ENCODE data around the gene UBE2L5.

Gene UBE2L5

DNA sequence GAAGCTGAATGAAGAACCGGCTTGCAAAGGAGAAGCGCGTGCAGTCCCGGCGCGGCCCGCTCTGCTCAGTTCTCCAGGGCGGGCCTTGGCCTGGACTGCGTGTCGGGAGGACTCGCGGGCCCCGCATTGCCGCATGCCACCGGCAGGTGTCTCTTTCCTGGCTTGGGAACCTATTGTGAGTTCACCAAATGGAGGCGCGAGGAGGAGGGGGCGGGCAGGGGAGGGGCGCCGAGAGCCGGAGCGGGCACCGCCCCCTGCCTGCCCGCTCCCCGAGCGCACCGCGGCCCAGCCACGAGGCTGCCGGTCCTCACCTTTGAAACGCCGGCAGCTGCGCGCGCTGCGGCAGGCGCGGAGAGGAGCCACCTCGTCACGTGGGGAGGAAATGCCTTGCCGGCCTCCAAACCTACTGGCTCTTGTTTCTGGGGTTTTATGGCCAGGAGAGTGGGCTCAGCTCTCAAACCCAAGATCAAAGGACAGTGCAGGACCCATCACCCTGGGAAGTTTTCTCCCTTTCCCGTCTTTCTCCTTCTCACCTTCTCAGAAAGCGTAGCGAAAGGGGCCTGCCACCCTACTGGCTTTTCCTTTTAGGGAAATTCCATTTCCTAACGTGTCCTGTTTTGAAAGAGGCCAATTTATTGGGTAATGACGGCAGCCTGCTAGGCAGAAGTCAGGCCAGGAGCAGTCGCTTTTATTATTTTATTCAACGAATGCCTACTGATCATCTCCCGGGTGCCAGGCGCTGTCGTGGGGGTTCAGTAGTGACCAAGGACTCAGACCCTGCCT is 13.8 kb upstream of the UBE2L5 start (continued):
- TF ChIP-seq, protein P1, sequence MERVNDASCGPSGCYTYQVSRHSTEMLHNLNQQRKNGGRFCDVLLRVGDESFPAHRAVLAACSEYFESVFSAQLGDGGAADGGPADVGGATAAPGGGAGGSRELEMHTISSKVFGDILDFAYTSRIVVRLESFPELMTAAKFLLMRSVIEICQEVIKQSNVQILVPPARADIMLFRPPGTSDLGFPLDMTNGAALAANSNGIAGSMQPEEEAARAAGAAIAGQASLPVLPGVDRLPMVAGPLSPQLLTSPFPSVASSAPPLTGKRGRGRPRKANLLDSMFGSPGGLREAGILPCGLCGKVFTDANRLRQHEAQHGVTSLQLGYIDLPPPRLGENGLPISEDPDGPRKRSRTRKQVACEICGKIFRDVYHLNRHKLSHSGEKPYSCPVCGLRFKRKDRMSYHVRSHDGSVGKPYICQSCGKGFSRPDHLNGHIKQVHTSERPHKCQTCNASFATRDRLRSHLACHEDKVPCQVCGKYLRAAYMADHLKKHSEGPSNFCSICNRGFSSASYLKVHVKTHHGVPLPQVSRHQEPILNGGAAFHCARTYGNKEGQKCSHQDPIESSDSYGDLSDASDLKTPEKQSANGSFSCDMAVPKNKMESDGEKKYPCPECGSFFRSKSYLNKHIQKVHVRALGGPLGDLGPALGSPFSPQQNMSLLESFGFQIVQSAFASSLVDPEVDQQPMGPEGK (tag by site-specific recombination; IDR thresholded peaks at IDR 0.05) = no peak; the same call in 1 of the 2 replicates
- no peak for TF ChIP-seq ZNF580 (tag by site-specific recombination; IDR thresholded peaks at IDR 0.05)

DNA sequence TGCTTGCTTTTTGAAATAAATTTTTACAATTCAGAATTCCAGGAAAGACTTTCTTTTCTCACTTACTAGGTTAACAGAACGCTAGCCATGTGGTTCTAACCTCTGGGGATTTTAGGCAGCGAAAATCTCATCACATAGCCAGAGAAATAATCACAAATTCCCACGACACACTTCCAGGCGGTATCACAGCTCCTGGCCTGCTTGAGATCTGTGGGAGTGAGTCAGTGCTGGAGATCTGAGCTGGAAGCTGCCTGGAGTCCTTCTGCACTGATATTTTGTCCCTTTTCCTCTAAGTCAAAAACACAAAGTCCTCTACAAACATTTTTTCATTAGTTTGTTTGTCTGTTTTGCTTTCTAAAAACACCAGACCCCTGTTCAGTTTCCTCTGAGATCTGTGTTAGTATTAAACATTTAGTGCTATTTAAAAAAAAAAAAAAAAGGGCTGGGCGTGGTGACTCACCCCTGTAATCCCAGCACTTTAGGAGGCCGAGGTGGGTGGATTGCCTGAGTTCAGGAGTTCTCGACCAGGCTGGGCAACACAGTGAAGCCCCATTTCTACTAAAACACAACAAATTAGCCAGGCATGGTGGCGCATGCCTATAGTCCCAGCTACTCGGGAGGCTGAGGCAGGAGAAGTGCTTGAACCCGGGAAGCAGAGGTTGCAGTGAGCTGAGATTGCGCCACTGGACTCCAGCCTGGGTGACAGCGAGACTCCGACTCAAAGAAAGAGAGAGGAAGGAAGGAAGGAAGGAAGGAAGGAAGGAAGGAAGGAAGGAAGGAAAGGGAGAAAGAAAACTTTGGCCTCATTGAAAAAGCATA is 12.2 kb upstream of the UBE2L5 start:
- H3K9me3 ChIP-seq (ENCODE audit: control insufficient read depth, insufficient read depth, low read depth, low read length) = no peaks in the 10 kb centered on the region
- H3K27ac ChIP-seq (ENCODE audit: extremely low read depth, low read depth, low read length) = no peak overlapping the region
- no peaks in the 10 kb centered on the region for H3K4me1 ChIP-seq (ENCODE audit: control insufficient read depth, insufficient read depth, low read length)
- H3K4me3 ChIP-seq (ENCODE audit: low read depth, low read length) = no peak overlapping the region
- CTCF ChIA-PET = no interaction called here
- H3K36me3 ChIP-seq (ENCODE audit: control insufficient read depth in 2 of 2, insufficient read depth in 1 of 2, low read length in 2 of 2) = no peaks in the 10 kb centered on the region
- POLR2A ChIA-PET = interaction anchor here (1.1 to 1.4 kb wide), 2 partner anchors 12 to 103 kb away, joined by 3 to 4 read pairs; partner anchors contain the start of genes KATNAL1 and UBE2L5
- TF ChIP-seq, protein P2, sequence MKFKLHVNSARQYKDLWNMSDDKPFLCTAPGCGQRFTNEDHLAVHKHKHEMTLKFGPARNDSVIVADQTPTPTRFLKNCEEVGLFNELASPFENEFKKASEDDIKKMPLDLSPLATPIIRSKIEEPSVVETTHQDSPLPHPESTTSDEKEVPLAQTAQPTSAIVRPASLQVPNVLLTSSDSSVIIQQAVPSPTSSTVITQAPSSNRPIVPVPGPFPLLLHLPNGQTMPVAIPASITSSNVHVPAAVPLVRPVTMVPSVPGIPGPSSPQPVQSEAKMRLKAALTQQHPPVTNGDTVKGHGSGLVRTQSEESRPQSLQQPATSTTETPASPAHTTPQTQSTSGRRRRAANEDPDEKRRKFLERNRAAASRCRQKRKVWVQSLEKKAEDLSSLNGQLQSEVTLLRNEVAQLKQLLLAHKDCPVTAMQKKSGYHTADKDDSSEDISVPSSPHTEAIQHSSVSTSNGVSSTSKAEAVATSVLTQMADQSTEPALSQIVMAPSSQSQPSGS (tag by site-specific recombination; IDR thresholded peaks at IDR 0.05; ENCODE audit: low read depth) = no peak
- TF ChIP-seq, protein P3, sequence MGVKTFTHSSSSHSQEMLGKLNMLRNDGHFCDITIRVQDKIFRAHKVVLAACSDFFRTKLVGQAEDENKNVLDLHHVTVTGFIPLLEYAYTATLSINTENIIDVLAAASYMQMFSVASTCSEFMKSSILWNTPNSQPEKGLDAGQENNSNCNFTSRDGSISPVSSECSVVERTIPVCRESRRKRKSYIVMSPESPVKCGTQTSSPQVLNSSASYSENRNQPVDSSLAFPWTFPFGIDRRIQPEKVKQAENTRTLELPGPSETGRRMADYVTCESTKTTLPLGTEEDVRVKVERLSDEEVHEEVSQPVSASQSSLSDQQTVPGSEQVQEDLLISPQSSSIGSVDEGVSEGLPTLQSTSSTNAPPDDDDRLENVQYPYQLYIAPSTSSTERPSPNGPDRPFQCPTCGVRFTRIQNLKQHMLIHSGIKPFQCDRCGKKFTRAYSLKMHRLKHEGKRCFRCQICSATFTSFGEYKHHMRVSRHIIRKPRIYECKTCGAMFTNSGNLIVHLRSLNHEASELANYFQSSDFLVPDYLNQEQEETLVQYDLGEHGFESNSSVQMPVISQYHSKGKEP (tag by site-specific recombination; IDR thresholded peaks at IDR 0.05) = no peak
- TF ChIP-seq KLF9 (tag by site-specific recombination; IDR thresholded peaks at IDR 0.05; ENCODE audit: low read depth) (no peak), ZNF19 (tag by site-specific recombination; IDR thresholded peaks at IDR 0.05; ENCODE audit: low read depth) (no peak), ZNF830 (tag by site-specific recombination; IDR thresholded peaks at IDR 0.05; ENCODE audit: low read depth) (no peak), ZNF626 (tag by site-specific recombination; IDR thresholded peaks at IDR 0.05) (no peak), ZNF600 (tag by site-specific recombination; IDR thresholded peaks at IDR 0.05) (no peak), ZNF660 (tag by site-specific recombination; IDR thresholded peaks at IDR 0.05) (no peak), ZNF366 (tag by site-specific recombination; conservative IDR thresholded peaks at IDR 0.05) (peak; percentile 87), ZNF112 (tag by site-specific recombination; IDR thresholded peaks at IDR 0.05) (no peak), HOXA7 (CRISPR knock-in tag; IDR thresholded peaks at IDR 0.05; ENCODE audit: borderline replicate concordance) (no peak), HIC1 (tag by site-specific recombination; IDR thresholded peaks at IDR 0.05) (0 out of 2 replicates have a peak, but pooled peaks have one; percentile 34), ZNF558 (tag by site-specific recombination; IDR thresholded peaks at IDR 0.05) (no peak)
- TF ChIP-seq, protein P4, sequence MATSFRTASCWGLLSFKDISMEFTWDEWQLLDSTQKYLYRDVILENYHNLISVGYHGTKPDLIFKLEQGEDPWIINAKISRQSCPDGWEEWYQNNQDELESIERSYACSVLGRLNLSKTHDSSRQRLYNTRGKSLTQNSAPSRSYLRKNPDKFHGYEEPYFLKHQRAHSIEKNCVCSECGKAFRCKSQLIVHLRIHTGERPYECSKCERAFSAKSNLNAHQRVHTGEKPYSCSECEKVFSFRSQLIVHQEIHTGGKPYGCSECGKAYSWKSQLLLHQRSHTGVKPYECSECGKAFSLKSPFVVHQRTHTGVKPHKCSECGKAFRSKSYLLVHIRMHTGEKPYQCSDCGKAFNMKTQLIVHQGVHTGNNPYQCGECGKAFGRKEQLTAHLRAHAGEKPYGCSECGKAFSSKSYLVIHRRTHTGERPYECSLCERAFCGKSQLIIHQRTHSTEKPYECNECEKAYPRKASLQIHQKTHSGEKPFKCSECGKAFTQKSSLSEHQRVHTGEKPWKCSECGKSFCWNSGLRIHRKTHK (tag by site-specific recombination; IDR thresholded peaks at IDR 0.05) = no peak
- TF ChIP-seq, protein P5, sequence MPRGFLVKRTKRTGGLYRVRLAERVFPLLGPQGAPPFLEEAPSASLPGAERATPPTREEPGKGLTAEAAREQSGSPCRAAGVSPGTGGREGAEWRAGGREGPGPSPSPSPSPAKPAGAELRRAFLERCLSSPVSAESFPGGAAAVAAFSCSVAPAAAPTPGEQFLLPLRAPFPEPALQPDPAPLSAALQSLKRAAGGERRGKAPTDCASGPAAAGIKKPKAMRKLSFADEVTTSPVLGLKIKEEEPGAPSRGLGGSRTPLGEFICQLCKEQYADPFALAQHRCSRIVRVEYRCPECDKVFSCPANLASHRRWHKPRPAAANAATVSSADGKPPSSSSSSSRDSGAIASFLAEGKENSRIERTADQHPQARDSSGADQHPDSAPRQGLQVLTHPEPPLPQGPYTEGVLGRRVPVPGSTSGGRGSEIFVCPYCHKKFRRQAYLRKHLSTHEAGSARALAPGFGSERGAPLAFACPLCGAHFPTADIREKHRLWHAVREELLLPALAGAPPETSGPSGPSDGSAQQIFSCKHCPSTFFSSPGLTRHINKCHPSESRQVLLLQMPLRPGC (tag by site-specific recombination; IDR thresholded peaks at IDR 0.05) = no peak
- TF ChIP-seq, protein P6, sequence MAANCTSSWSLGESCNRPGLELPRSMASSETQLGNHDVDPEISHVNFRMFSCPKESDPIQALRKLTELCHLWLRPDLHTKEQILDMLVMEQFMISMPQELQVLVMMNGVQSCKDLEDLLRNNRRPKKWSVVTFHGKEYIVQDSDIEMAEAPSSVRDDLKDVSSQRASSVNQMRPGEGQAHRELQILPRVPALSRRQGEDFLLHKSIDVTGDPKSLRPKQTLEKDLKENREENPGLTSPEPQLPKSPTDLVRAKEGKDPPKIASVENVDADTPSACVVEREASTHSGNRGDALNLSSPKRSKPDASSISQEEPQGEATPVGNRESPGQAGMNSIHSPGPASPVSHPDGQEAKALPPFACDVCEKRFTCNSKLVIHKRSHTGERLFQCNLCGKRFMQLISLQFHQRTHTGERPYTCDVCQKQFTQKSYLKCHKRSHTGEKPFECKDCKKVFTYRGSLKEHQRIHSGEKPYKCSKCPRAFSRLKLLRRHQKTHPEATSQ (tag by site-specific recombination; IDR thresholded peaks at IDR 0.05) = no peak
